GM23338 (cell line): Measurements from ENCODE around the gene DOCK4. TPM values are rescaled to one million over a fixed set of nuclear protein-coding genes. Genes with fewer than 3 reads are reported as not detected.

ENCODE experiments used
- ATAC-seq: fragments of 200-7000 bp; cut with Tn5 transposase; 3 replicates; pipeline ENCODE4 v1.9.1; 2020
- DNase-seq: peaks from one replicate; pipeline ENCODE4 v3.0.0-alpha.2; 2015; ENCODE audit warnings: low spot score
- H2AFZ ChIP-seq: fragments of 200-600 bp; sonication (generic); 2 replicates; pipeline ENCODE4 v1.8.0; 2016; ENCODE audit warnings: antibody characterized with exemption, mild to moderate bottlenecking, moderate library complexity
- H3F3A ChIP-seq: fragments of 200-600 bp; sonication (generic); replicated peaks from 2 replicates; pipeline ENCODE4 v1.8.0; 2017; ENCODE audit warnings: antibody characterized with exemption, mixed run types, low read depth
- H3K27ac ChIP-seq: fragments of 200-600 bp; sonication (generic); 2 replicates; pipeline ENCODE4 v1.6.1; 2016; ENCODE audit warnings: low read depth
- H3K27me3 ChIP-seq: fragments of 200-600 bp; sonication (generic); 2 replicates; pipeline ENCODE4 v1.8.0; 2016; ENCODE audit warnings: mild to moderate bottlenecking, mixed run types, moderate library complexity; ENCODE audit not compliant: insufficient read depth
- H3K36me3 ChIP-seq: fragments of 200-600 bp; sonication (generic); 2 replicates; pipeline ENCODE4 v1.8.0; 2016; ENCODE audit warnings: mild to moderate bottlenecking; ENCODE audit not compliant: insufficient read depth
- H3K4me1 ChIP-seq: fragments of 200-600 bp; sonication (generic); 2 replicates; pipeline ENCODE4 v1.8.0; 2016; ENCODE audit warnings: mild to moderate bottlenecking, moderate library complexity; ENCODE audit not compliant: insufficient read depth
- H3K4me2 ChIP-seq: fragments of 200-600 bp; sonication (generic); 2 replicates; pipeline ENCODE4 v1.7.1; 2017; ENCODE audit warnings: mixed run types
- H3K4me3 ChIP-seq: fragments of 200-600 bp; sonication (generic); 2 replicates; pipeline ENCODE4 v1.6.1; 2016; ENCODE audit warnings: mixed run types
- H3K79me2 ChIP-seq: fragments of 200-600 bp; sonication (generic); replicated peaks from 2 replicates; pipeline ENCODE4 v1.8.0; 2017; ENCODE audit warnings: mild to moderate bottlenecking; ENCODE audit not compliant: insufficient read depth
- H3K9me2 ChIP-seq: fragments of 200-600 bp; sonication (generic); 2 replicates; pipeline ENCODE4 v1.8.0; 2017; ENCODE audit not compliant: insufficient read depth
- H4K20me1 ChIP-seq: fragments of 200-600 bp; sonication (generic); replicated peaks from 2 replicates; pipeline ENCODE4 v1.8.0; 2017; ENCODE audit warnings: mild to moderate bottlenecking; ENCODE audit not compliant: insufficient read depth
- H3K27ac Mint-ChIP-seq: 2 replicates; pipeline ENCODE4 v1.8.0; 2020; ENCODE audit warnings: inconsistent platforms, mild to moderate bottlenecking, moderate library complexity, mixed read lengths
- H3K27me3 Mint-ChIP-seq: 3 replicates; pipeline ENCODE4 v1.8.0; 2022; ENCODE audit warnings: low read depth, mild to moderate bottlenecking, moderate library complexity, mixed read lengths, inconsistent platforms; ENCODE audit not compliant: insufficient read depth, poor library complexity
- H3K36me3 Mint-ChIP-seq: 3 replicates; pipeline ENCODE4 v1.8.0; 2021; ENCODE audit warnings: low read depth, mild to moderate bottlenecking, inconsistent platforms, moderate library complexity, mixed read lengths
- H3K4me1 Mint-ChIP-seq: 3 replicates; pipeline ENCODE4 v1.8.0; 2020; ENCODE audit warnings: mild to moderate bottlenecking, inconsistent platforms, mixed read lengths
- H3K4me3 Mint-ChIP-seq: 3 replicates; pipeline ENCODE4 v1.8.0; 2021; ENCODE audit warnings: moderate library complexity, mild to moderate bottlenecking, inconsistent platforms, mixed read lengths
- H3K9me3 Mint-ChIP-seq: 3 replicates; pipeline ENCODE4 v1.8.0; 2020; ENCODE audit warnings: moderate library complexity, mild to moderate bottlenecking, inconsistent platforms, mixed read lengths
- CREB1 ChIP-seq: fragments of 250-450 bp; sonication (Bioruptor Pico); IDR thresholded peaks from 2 replicates; pipeline ENCODE4 v1.5.0; 2020; ENCODE audit warnings: low read depth, mild to moderate bottlenecking, moderate library complexity
- EZH2 ChIP-seq: fragments of 200-600 bp; sonication (generic); IDR thresholded peaks from one replicate; pipeline ENCODE4 v1.8.0; 2017; ENCODE audit warnings: antibody characterized with exemption, mild to moderate bottlenecking, low read depth; ENCODE audit not compliant: unreplicated experiment
- EZH2phosphoT487 ChIP-seq: fragments of 200-600 bp; sonication (generic); IDR thresholded peaks from one replicate; pipeline ENCODE4 v1.8.1; 2018; ENCODE audit warnings: antibody characterized with exemption; ENCODE audit not compliant: unreplicated experiment
- JUNB ChIP-seq: IDR thresholded peaks from one replicate; pipeline ENCODE4 v1.6.1; 2016; ENCODE audit warnings: antibody characterized with exemption; ENCODE audit not compliant: unreplicated experiment
- NANOG ChIP-seq: IDR thresholded peaks from 2 replicates; pipeline ENCODE4 v1.6.1; 2016; ENCODE audit warnings: antibody characterized with exemption, borderline replicate concordance
- POLR2AphosphoS5 ChIP-seq: IDR thresholded peaks from 2 replicates; pipeline ENCODE4 v1.6.1; 2016; ENCODE audit warnings: antibody characterized with exemption, low read depth
- STAT1 ChIP-seq: IDR thresholded peaks from one replicate; pipeline ENCODE4 v1.6.1; 2016; ENCODE audit warnings: antibody characterized with exemption; ENCODE audit not compliant: unreplicated experiment
- ZNF114 ChIP-seq: fragments of 250-450 bp; sonication (Bioruptor Pico); IDR thresholded peaks from 2 replicates; pipeline ENCODE4 v1.5.0; 2020; ENCODE audit warnings: mild to moderate bottlenecking, moderate library complexity
- ZNF331 ChIP-seq: fragments of 250-450 bp; sonication (Bioruptor Pico); IDR thresholded peaks from 2 replicates; pipeline ENCODE4 v1.5.0; 2020; ENCODE audit warnings: low read depth, mild to moderate bottlenecking, moderate library complexity
- polyA plus RNA-seq: library from polyadenylated mRNA; unstranded; fragments of >200 nt; fragmentation: Nextera tagmentation; extraction: Ambion mirVana; gene quantifications from 2 replicates; pipeline ENCODE4 v1.2.1, GENCODE V29; 2016
- total RNA-seq: library from RNA; depleted of rRNA; stranded (reverse); fragments of >200 nt; shearing (Covaris generic); gene quantifications from 2 replicates; pipeline ENCODE4 v1.2.3, GENCODE V29; 2014
- TF ChIP-seq, protein P1 (sequence below): fragments of 250-450 bp; sonication (Bioruptor Pico); IDR thresholded peaks from 2 replicates; pipeline ENCODE4 v1.5.0; 2020; ENCODE audit warnings: mild to moderate bottlenecking, moderate library complexity
- TF ChIP-seq, protein P2 (sequence below), 2 experiments: fragments of 200-600 bp in 1 of 2; sonication (generic) in 1 of 2; conservative IDR thresholded peaks; 2 replicates each; pipeline versions ENCODE4 v1.5.1 to v1.6.1; 2016 to 2017; ENCODE audit warnings: antibody characterized with exemption in 2 of 2, low read depth in 2 of 2, mild to moderate bottlenecking in 2 of 2, moderate library complexity in 1 of 2
- TF ChIP-seq, protein P3 (sequence below): IDR thresholded peaks from one replicate; pipeline ENCODE4 v1.6.1; 2018; ENCODE audit warnings: antibody characterized with exemption; ENCODE audit not compliant: unreplicated experiment
- TF ChIP-seq, protein P4 (sequence below): IDR thresholded peaks from 2 replicates; pipeline ENCODE4 v1.6.1; 2016; ENCODE audit warnings: antibody characterized with exemption

DOCK4 gene
- total and polyA plus RNA-seq, 2 experiments from 2014 or later, result 6.3 to 33.8 TPM

DNA sequence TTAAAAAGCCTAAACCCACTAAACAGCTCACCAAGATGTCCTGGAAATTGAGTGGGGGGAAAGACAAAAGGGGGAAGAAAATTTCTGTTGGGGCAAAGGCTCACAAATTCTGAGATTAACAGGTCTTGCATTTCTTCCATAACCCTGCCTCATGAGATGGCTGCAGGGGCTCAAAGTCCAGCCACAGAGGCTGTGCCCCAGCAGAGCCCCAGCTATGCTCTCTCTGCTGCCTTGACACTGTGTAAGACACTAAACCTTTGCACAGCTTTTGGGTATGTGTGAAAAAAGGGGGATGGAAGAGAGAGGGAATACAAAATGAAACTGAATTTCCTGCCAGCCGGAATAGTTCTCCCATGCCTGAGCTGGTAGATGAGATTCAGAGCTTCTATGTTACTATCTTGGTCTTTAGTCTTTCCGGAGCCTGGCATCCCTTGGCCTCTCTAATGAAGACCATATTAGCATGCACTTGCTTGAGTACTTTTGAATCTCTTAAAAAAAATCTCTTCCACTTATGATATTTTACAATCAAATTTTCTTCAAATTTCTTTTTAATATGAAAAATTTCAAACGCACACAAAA, 403.9 kb downstream of the DOCK4 start:
- H3K27ac ChIP-seq, result no peak overlapping the region
- Mint-ChIP-seq H3K27me3 (no peaks in the 10 kb centered on the region), H3K9me3 (peaks cover 39% of the 10 kb centered on the region), H3K36me3 (peaks cover 61% of the 10 kb centered on the region), H3K27ac (no peak overlapping the region), H3K4me1 (no peaks in the 10 kb centered on the region), H3K4me3 (no peak overlapping the region)
- H2AFZ ChIP-seq, result no peak overlapping the region
- no peaks in the 10 kb centered on the region for H3K79me2 ChIP-seq
- peaks cover 11% of the 10 kb centered on the region; the same call in 1 of the 2 replicates for H3K36me3 ChIP-seq
- H3K27me3 ChIP-seq, result no peaks in the 10 kb centered on the region
- H3K4me1 ChIP-seq, result no peaks in the 10 kb centered on the region
- no peaks in the 10 kb centered on the region for H4K20me1 ChIP-seq
- no peak overlapping the region for H3K4me2 ChIP-seq
- 0 out of 2 replicates have a peak, but pooled peaks cover 3% of the 10 kb centered on the region for H3K9me2 ChIP-seq
- H3K4me3 ChIP-seq, result no peak overlapping the region
- DNase-seq, result no peak
- TF ChIP-seq EZH2phosphoT487 (no peak), CREB1 (CRISPR knock-in tag) (no peak), EZH2 (no peak), STAT1 (no peak), NANOG (no peak), JUNB (no peak), ZNF331 (CRISPR knock-in tag) (no peak), ZNF114 (CRISPR knock-in tag) (no peak), POLR2AphosphoS5 (no peak)
- TF ChIP-seq, protein P1, sequence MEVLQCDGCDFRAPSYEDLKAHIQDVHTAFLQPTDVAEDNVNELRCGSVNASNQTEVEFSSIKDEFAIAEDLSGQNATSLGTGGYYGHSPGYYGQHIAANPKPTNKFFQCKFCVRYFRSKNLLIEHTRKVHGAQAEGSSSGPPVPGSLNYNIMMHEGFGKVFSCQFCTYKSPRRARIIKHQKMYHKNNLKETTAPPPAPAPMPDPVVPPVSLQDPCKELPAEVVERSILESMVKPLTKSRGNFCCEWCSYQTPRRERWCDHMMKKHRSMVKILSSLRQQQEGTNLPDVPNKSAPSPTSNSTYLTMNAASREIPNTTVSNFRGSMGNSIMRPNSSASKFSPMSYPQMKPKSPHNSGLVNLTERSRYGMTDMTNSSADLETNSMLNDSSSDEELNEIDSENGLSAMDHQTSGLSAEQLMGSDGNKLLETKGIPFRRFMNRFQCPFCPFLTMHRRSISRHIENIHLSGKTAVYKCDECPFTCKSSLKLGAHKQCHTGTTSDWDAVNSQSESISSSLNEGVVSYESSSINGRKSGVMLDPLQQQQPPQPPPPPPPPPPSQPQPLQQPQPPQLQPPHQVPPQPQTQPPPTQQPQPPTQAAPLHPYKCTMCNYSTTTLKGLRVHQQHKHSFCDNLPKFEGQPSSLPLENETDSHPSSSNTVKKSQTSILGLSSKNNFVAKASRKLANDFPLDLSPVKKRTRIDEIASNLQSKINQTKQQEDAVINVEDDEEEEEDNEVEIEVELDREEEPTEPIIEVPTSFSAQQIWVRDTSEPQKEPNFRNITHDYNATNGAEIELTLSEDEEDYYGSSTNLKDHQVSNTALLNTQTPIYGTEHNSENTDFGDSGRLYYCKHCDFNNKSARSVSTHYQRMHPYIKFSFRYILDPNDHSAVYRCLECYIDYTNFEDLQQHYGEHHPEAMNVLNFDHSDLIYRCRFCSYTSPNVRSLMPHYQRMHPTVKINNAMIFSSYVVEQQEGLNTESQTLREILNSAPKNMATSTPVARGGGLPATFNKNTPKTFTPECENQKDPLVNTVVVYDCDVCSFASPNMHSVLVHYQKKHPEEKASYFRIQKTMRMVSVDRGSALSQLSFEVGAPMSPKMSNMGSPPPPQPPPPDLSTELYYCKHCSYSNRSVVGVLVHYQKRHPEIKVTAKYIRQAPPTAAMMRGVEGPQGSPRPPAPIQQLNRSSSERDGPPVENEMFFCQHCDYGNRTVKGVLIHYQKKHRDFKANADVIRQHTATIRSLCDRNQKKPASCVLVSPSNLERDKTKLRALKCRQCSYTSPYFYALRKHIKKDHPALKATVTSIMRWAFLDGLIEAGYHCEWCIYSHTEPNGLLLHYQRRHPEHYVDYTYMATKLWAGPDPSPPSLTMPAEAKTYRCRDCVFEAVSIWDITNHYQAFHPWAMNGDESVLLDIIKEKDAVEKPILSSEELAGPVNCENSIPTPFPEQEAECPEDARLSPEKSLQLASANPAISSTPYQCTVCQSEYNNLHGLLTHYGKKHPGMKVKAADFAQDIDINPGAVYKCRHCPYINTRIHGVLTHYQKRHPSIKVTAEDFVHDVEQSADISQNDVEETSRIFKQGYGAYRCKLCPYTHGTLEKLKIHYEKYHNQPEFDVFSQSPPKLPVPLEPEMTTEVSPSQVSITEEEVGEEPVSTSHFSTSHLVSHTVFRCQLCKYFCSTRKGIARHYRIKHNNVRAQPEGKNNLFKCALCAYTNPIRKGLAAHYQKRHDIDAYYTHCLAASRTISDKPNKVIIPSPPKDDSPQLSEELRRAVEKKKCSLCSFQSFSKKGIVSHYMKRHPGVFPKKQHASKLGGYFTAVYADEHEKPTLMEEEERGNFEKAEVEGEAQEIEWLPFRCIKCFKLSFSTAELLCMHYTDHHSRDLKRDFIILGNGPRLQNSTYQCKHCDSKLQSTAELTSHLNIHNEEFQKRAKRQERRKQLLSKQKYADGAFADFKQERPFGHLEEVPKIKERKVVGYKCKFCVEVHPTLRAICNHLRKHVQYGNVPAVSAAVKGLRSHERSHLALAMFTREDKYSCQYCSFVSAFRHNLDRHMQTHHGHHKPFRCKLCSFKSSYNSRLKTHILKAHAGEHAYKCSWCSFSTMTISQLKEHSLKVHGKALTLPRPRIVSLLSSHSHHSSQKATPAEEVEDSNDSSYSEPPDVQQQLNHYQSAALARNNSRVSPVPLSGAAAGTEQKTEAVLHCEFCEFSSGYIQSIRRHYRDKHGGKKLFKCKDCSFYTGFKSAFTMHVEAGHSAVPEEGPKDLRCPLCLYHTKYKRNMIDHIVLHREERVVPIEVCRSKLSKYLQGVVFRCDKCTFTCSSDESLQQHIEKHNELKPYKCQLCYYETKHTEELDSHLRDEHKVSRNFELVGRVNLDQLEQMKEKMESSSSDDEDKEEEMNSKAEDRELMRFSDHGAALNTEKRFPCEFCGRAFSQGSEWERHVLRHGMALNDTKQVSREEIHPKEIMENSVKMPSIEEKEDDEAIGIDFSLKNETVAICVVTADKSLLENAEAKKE, result no peak
- TF ChIP-seq, protein P2, sequence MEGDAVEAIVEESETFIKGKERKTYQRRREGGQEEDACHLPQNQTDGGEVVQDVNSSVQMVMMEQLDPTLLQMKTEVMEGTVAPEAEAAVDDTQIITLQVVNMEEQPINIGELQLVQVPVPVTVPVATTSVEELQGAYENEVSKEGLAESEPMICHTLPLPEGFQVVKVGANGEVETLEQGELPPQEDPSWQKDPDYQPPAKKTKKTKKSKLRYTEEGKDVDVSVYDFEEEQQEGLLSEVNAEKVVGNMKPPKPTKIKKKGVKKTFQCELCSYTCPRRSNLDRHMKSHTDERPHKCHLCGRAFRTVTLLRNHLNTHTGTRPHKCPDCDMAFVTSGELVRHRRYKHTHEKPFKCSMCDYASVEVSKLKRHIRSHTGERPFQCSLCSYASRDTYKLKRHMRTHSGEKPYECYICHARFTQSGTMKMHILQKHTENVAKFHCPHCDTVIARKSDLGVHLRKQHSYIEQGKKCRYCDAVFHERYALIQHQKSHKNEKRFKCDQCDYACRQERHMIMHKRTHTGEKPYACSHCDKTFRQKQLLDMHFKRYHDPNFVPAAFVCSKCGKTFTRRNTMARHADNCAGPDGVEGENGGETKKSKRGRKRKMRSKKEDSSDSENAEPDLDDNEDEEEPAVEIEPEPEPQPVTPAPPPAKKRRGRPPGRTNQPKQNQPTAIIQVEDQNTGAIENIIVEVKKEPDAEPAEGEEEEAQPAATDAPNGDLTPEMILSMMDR (conservative IDR thresholded peaks at IDR 0.05; ENCODE audit: low read depth in 2 of 2), result no peak
- TF ChIP-seq, protein P3, sequence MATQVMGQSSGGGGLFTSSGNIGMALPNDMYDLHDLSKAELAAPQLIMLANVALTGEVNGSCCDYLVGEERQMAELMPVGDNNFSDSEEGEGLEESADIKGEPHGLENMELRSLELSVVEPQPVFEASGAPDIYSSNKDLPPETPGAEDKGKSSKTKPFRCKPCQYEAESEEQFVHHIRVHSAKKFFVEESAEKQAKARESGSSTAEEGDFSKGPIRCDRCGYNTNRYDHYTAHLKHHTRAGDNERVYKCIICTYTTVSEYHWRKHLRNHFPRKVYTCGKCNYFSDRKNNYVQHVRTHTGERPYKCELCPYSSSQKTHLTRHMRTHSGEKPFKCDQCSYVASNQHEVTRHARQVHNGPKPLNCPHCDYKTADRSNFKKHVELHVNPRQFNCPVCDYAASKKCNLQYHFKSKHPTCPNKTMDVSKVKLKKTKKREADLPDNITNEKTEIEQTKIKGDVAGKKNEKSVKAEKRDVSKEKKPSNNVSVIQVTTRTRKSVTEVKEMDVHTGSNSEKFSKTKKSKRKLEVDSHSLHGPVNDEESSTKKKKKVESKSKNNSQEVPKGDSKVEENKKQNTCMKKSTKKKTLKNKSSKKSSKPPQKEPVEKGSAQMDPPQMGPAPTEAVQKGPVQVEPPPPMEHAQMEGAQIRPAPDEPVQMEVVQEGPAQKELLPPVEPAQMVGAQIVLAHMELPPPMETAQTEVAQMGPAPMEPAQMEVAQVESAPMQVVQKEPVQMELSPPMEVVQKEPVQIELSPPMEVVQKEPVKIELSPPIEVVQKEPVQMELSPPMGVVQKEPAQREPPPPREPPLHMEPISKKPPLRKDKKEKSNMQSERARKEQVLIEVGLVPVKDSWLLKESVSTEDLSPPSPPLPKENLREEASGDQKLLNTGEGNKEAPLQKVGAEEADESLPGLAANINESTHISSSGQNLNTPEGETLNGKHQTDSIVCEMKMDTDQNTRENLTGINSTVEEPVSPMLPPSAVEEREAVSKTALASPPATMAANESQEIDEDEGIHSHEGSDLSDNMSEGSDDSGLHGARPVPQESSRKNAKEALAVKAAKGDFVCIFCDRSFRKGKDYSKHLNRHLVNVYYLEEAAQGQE, result no peak
- TF ChIP-seq, protein P4, sequence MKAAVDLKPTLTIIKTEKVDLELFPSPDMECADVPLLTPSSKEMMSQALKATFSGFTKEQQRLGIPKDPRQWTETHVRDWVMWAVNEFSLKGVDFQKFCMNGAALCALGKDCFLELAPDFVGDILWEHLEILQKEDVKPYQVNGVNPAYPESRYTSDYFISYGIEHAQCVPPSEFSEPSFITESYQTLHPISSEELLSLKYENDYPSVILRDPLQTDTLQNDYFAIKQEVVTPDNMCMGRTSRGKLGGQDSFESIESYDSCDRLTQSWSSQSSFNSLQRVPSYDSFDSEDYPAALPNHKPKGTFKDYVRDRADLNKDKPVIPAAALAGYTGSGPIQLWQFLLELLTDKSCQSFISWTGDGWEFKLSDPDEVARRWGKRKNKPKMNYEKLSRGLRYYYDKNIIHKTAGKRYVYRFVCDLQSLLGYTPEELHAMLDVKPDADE, result no peak
- ATAC-seq, result no peak
- no peaks in the 10 kb centered on the region for H3F3A ChIP-seq
